BE2C (cell line): ENCODE measurements around the gene MERTK.
A peak's percentile ranks its signal among the peaks of the same experiment; 100 is the strongest.

Source experiments
- DNase-seq: peaks from one replicate; pipeline ENCODE4 v3.0.0-alpha.2; 2020
- H3K27me3 ChIP-seq: fragments of 250-450 bp; sonication (Bioruptor Pico); 2 replicates; pipeline ENCODE4 v1.5.1; 2020; ENCODE audit warnings: mild to moderate bottlenecking
- H3K36me3 ChIP-seq: fragments of 250-450 bp; sonication (Bioruptor Pico); 2 replicates; pipeline ENCODE4 v1.5.1; 2020; ENCODE audit warnings: mild to moderate bottlenecking
- H3K4me1 ChIP-seq: fragments of 250-450 bp; sonication (Bioruptor Pico); 2 replicates; pipeline ENCODE4 v1.5.1; 2020
- H3K4me3 ChIP-seq: 2 replicates; pipeline ENCODE4 v1.5.1; 2011; ENCODE audit warnings: low read depth, low read length
- H3K9me3 ChIP-seq: fragments of 250-450 bp; sonication (Bioruptor Pico); 2 replicates; pipeline ENCODE4 v1.5.1; 2020
- CTCF ChIP-seq: IDR thresholded peaks from 2 replicates; pipeline ENCODE4 v1.5.1; 2012; ENCODE audit warnings: mild to moderate bottlenecking, low read depth, low read length

Gene MERTK

GRCh38 chr2:112074506-112074905 lies 176.1 kb downstream of the MERTK start:
- H3K4me1 ChIP-seq: no peaks in the 10 kb centered on the region
- no peaks in the 10 kb centered on the region for H3K27me3 ChIP-seq
- H3K36me3 ChIP-seq: no peaks in the 10 kb centered on the region
- DNase-seq: no peak
- no peaks in the 10 kb centered on the region for H3K9me3 ChIP-seq
- no peak for TF ChIP-seq CTCF
- no peak overlapping the region for H3K4me3 ChIP-seq

- Histone ChIP-seq H3K4me1 (no peaks in the 10 kb centered on the region), H3K36me3 (no peaks in the 10 kb centered on the region), H3K9me3 (no peaks in the 10 kb centered on the region), H3K27me3 (no peaks in the 10 kb centered on the region), H3K4me3 (no peak overlapping the region)
- DNase-seq: no peak
- TF ChIP-seq CTCF: no peak
Measured at GRCh38 chr2:112075490-112076260, 177.3 kb downstream of the MERTK start.

GRCh38 chr2:112077814-112078213 lies 179.4 kb downstream of the MERTK start:
- H3K27me3 ChIP-seq: no peaks in the 10 kb centered on the region
- H3K9me3 ChIP-seq: no peaks in the 10 kb centered on the region
- DNase-seq: peak; percentile 59
- H3K36me3 ChIP-seq: no peaks in the 10 kb centered on the region
- H3K4me3 ChIP-seq: no peak overlapping the region
- no peaks in the 10 kb centered on the region for H3K4me1 ChIP-seq
- no peak for TF ChIP-seq CTCF
